ENCODE measurements around the gene DNASE1L1. TPM values are rescaled to one million over a fixed set of nuclear protein-coding genes. Genes with fewer than 3 reads are reported as not detected.

The DNASE1L1 gene
- total RNA-seq, 1 experiment from 2014 or later, result 29.8 TPM

GRCh38 chrX:154419688-154420401 lies 10.8 kb upstream of the DNASE1L1 start:
- H3F3A ChIP-seq (ENCODE audit: low read length, unreplicated experiment), result no peaks in the 10 kb centered on the region
- no peak overlapping the region for H2AFZ ChIP-seq (ENCODE audit: low read length)
- H3K27ac ChIP-seq (ENCODE audit: low read length), result no peak overlapping the region
- H3K36me3 ChIP-seq (ENCODE audit: low read depth, low read length), result no peaks in the 10 kb centered on the region
- H3K9ac ChIP-seq (ENCODE audit: low read length), result no peak overlapping the region
- no peaks in the 10 kb centered on the region for H3K4me1 ChIP-seq (ENCODE audit: insufficient read depth, low read length)
- no peaks in the 10 kb centered on the region for H3K27me3 ChIP-seq (ENCODE audit: low read length)
- no peaks in the 10 kb centered on the region for H4K20me1 ChIP-seq (ENCODE audit: low read length)
- ATAC-seq (no peak), DNase-seq (no peak)
- intact Hi-C loops (cut with micrococcal nuclease), result no loop called here
- H3K4me2 ChIP-seq (ENCODE audit: low read length), result no peak overlapping the region
- H3K4me3 ChIP-seq (ENCODE audit: low read length), result no peak overlapping the region
- ChIA-PET POLR2A (ENCODE audit: unreplicated experiment) (no interaction called here), CTCF (no interaction called here)
- H3K9me3 ChIP-seq (ENCODE audit: low read length), result no peaks in the 10 kb centered on the region
- H3K79me2 ChIP-seq (ENCODE audit: low read length), result no peaks in the 10 kb centered on the region
- no peaks in the 10 kb centered on the region for H3K9me2 ChIP-seq (replicated peaks; ENCODE audit: low read length)
- no TSS peak for BruUV-seq (replicated peaks)
- no peak for TF ChIP-seq EZH2phosphoT487 (IDR thresholded peaks at IDR 0.05; ENCODE audit: borderline replicate concordance, low read length)
- TF ChIP-seq CTCF (conservative IDR thresholded peaks at IDR 0.05; ENCODE audit: low read depth, low read length), result no peak
- TF ChIP-seq EZH2 (IDR thresholded peaks at IDR 0.05; ENCODE audit: low read length, unreplicated experiment), result no peak

GRCh38 chrX:154419189-154419588 lies 10.1 kb upstream of the DNASE1L1 start:
- intact Hi-C loops (cut with micrococcal nuclease), result no loop called here
- Histone ChIP-seq H3K36me3 (ENCODE audit: low read depth, low read length) (no peaks in the 10 kb centered on the region), H2AFZ (ENCODE audit: low read length) (no peak overlapping the region), H3K27me3 (ENCODE audit: low read length) (no peaks in the 10 kb centered on the region), H3K79me2 (ENCODE audit: low read length) (no peaks in the 10 kb centered on the region), H3K4me3 (ENCODE audit: low read length) (no peak overlapping the region), H4K20me1 (ENCODE audit: low read length) (no peaks in the 10 kb centered on the region), H3K9ac (ENCODE audit: low read length) (no peak overlapping the region), H3K4me1 (ENCODE audit: insufficient read depth, low read length) (no peaks in the 10 kb centered on the region), H3K4me2 (ENCODE audit: low read length) (no peak overlapping the region), H3K27ac (ENCODE audit: low read length) (no peak overlapping the region), H3K9me2 (replicated peaks; ENCODE audit: low read length) (no peaks in the 10 kb centered on the region), H3F3A (ENCODE audit: low read length, unreplicated experiment) (no peaks in the 10 kb centered on the region), H3K9me3 (ENCODE audit: low read length) (no peaks in the 10 kb centered on the region)
- no peak for TF ChIP-seq EZH2 (IDR thresholded peaks at IDR 0.05; ENCODE audit: low read length, unreplicated experiment)
- no peak for TF ChIP-seq CTCF (conservative IDR thresholded peaks at IDR 0.05; ENCODE audit: low read depth, low read length)
- no peak for TF ChIP-seq EZH2phosphoT487 (IDR thresholded peaks at IDR 0.05; ENCODE audit: borderline replicate concordance, low read length)
- ChIA-PET CTCF (no interaction called here), POLR2A (ENCODE audit: unreplicated experiment) (interaction anchor here (0.6 kb wide), 1 partner anchor 55 kb away, joined by 5 read pairs; no protein-coding TSS in a partner anchor)
- BruUV-seq (replicated peaks), result no TSS peak
- no peak for DNase-seq
- no peak for ATAC-seq

GRCh38 chrX:154417157-154417556 lies 8.1 kb upstream of the DNASE1L1 start:
- intact Hi-C loops (cut with micrococcal nuclease), result no loop called here
- Histone ChIP-seq H3K4me1 (ENCODE audit: insufficient read depth, low read length) (peaks cover 9% of the 10 kb centered on the region), H3K4me3 (ENCODE audit: low read length) (no peak overlapping the region), H3F3A (ENCODE audit: low read length, unreplicated experiment) (no peaks in the 10 kb centered on the region), H3K27me3 (ENCODE audit: low read length) (no peaks in the 10 kb centered on the region), H3K9ac (ENCODE audit: low read length) (no peak overlapping the region), H3K4me2 (ENCODE audit: low read length) (no peak overlapping the region), H4K20me1 (ENCODE audit: low read length) (no peaks in the 10 kb centered on the region), H3K79me2 (ENCODE audit: low read length) (no peaks in the 10 kb centered on the region), H3K36me3 (ENCODE audit: low read depth, low read length) (no peaks in the 10 kb centered on the region), H2AFZ (ENCODE audit: low read length) (no peak overlapping the region), H3K9me3 (ENCODE audit: low read length) (no peaks in the 10 kb centered on the region), H3K9me2 (replicated peaks; ENCODE audit: low read length) (no peaks in the 10 kb centered on the region), H3K27ac (ENCODE audit: low read length) (no peak overlapping the region)
- no peak for TF ChIP-seq EZH2phosphoT487 (IDR thresholded peaks at IDR 0.05; ENCODE audit: borderline replicate concordance, low read length)
- no peak for TF ChIP-seq CTCF (conservative IDR thresholded peaks at IDR 0.05; ENCODE audit: low read depth, low read length)
- TF ChIP-seq EZH2 (IDR thresholded peaks at IDR 0.05; ENCODE audit: low read length, unreplicated experiment), result no peak
- DNase-seq, result no peak
- CTCF ChIA-PET, result no interaction called here
- BruUV-seq (replicated peaks), result no TSS peak
- POLR2A ChIA-PET (ENCODE audit: unreplicated experiment), result no interaction called here
- no peak for ATAC-seq
